C4-2B (cell line): ENCODE measurements around the gene ASGR1.

Source experiments
- CTCF ChIP-seq: fragments of 450-650 bp; conservative IDR thresholded peaks from 2 replicates; pipeline ENCODE4 v1.5.1; 2017; ENCODE audit warnings: mild to moderate bottlenecking
- ZFX ChIP-seq: fragments of 450-650 bp; IDR thresholded peaks from 2 replicates; pipeline ENCODE4 v1.6.1; 2017

- no peak for TF ChIP-seq CTCF
- no peak for TF ChIP-seq ZFX
Observed at GRCh38 chr17:7191069-7191468, 11.9 kb upstream of the ASGR1 start.
